GM12873 (cell line): ENCODE data around the gene STARD9.

Experiments used
- CTCF ChIP-seq: IDR thresholded peaks from 2 replicates; pipeline ENCODE4 v1.5.1; 2012; ENCODE audit warnings: low read depth, mild to moderate bottlenecking, moderate library complexity, low read length, control low read depth; ENCODE audit not compliant: insufficient read depth; ENCODE audit errors: missing control alignments

STARD9 gene

GRCh38 chr15:42549032-42549491, 26.3 kb upstream of the STARD9 start:
- no peak for TF ChIP-seq CTCF

GRCh38 chr15:42549741-42550392, 25.5 kb upstream of the STARD9 start:
- TF ChIP-seq CTCF = no peak

GRCh38 chr15:42553554-42553953, 21.9 kb upstream of the STARD9 start:
- no peak for TF ChIP-seq CTCF

- TF ChIP-seq CTCF = no peak
Observed at GRCh38 chr15:42558739-42559138, 16.7 kb upstream of the STARD9 start.

- no peak for TF ChIP-seq CTCF
Observed at GRCh38 chr15:42576040-42576594, 711 bp downstream of the STARD9 start.

GRCh38 chr15:42576776-42577175, 1.4 kb downstream of the STARD9 start:
- TF ChIP-seq CTCF = no peak

- TF ChIP-seq CTCF = no peak
Observed at GRCh38 chr15:42577514-42578031, 2.2 kb downstream of the STARD9 start.
